Suppressor macrophage treated with lipopolysaccharide for 1 hour (primary cell): ENCODE measurements around the gene FAM171A1.
"Not testable (repeated sequence)": the region's sequence is repeated elsewhere in the genome, so short reads cannot be mapped to it uniquely, and the experiment has no call there.

Experiments
- DNase-seq, 3 donors: peaks; one replicate each; pipeline ENCODE4 v3.0.0-alpha.2; 2020 to 2022

FAM171A1 gene

DNA sequence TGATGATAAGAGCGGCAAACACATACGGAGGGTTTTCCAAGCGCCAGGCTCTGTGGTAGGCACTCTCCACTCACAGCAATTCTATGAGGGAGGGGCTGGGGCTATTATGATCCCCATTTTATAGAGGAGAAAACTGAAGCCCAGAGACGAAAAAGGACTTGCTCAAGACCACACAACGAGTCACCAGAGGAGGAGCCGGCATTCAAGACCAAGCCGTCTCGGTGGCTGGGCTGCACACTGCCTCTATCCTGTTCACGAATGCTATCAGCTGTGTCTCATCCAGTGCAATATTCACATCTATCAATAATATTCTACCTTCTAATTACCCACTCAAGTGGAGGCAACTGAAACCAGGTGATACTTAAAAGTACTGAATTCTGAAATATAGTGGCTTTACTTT is 134.7 kb downstream of the FAM171A1 start:
- no peak for DNase-seq

DNA sequence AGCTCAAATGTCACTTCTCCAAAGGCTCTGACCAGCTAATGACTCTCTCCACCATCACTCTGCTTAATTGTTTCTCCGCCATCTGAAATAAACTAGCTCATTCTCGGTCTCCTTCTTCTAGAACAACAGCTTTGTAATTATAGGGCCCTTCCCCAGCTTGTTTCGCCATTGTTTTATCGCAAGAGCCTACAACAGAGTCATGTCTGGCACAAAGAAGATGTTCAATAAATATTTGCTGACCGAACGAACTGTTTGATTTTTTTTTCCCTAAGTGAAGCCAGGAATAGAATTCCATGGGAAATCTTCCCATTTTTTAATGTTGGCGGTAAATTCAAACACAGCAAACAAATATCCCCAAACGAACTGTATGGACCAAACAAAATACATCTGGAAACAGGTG is 138.8 kb downstream of the FAM171A1 start:
- no peak for DNase-seq

- DNase-seq = no peak
These were observed 139.7 kb downstream of the FAM171A1 start for GRCh38 chr10:15231426-15231825.

- DNase-seq = no peak
These were observed 140.8 kb downstream of the FAM171A1 start for GRCh38 chr10:15230257-15230656.

GRCh38 chr10:15229268-15229667 is 141.8 kb downstream of the FAM171A1 start:
- no peak for DNase-seq

- no peak for DNase-seq
These were observed 142.7 kb downstream of the FAM171A1 start for GRCh38 chr10:15228426-15228825.

DNA sequence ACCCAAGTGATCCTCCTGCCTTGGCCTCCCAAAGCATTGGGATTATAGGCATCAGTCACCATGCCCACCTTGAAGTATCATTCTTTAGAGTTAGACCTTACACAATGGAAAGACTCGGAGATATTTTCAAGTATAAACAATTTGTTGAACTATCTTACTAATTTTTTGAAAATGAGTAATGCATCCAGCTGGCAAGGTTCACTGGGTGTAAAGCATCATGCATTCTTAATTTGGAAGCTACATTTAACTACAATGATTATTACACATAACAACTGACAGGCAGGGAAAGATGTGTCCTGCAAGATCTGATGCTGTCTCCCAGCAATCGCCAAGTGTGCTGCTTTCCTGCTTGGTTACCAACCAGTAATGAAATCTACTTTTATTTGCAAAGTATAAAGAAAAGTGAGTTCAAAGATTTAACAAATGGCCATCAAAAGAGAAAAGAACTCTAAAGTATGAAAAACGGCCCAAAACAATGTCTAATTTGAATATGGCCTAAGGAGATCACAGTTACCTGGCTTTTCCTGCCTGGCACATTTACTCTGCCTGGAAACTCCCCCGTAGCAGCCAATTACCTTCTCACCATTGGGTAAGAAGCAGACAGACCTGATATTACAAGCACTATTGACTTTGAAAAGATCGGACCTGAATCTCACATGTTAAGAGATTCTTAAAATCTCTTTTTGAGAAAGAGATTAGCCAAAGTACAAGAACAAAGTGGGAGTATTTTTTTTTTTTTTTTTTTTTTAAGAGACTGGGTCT is 143.3 kb downstream of the FAM171A1 start:
- DNase-seq = no peak

DNA sequence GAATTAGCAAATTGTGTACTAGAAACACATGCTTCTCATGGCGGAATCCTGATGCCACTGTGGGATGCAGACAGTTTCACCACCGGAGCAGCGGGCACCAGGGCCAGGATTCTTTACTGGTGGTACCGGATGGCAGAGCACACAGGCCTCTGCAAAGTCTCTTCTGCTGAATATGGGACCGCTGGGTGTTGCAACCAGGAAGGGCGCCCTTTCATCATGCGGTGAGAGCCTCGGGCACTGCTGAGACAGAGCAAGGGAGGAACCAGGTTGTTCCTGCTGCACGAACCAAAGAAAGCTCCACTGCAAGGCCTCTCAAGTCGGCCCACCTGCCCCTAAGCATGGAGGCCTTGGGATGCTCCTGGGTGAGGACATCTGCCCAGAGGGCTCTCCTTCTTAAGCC is 145.6 kb downstream of the FAM171A1 start:
- DNase-seq = no peak

DNA sequence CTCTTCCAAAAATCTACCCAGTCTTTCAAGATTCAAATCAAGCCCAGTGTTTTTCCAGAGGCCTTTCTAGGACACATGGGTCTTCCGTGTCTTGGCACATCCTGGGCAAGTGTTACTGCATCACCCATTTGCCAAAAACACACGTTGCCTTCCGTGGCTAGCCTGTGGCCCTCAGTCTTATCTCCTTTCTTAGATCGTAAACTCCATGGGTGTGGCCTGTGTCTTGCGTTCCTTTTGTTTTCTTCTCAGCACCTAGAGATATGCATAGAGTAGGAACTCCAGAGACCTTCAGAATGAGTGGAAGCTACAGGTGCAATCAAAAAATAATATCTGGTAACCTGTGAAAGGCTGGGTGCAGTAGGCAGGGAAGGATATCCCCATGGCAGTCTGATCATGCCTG is 146.1 kb downstream of the FAM171A1 start:
- no peak for DNase-seq

DNA sequence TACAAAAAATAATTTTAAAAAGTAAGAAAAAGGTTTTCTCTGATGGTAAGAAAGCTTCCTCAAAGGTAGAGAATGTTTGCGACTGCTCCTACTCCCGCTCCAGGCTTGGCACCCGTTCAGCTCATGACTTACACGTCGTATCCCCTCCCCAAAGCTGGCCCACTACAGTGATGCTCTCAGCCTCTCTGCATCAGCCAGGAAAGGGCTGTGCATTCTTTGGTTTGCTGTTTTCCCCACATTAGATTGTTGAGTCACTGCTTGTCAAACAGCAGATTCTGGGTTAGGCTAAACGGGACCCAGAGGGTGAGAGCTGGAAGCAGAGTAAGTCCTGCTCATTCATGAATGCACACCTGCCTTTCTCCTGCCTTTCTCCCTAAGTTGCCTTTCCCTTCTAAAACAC is 147.9 kb downstream of the FAM171A1 start:
- DNase-seq = no peak

DNA sequence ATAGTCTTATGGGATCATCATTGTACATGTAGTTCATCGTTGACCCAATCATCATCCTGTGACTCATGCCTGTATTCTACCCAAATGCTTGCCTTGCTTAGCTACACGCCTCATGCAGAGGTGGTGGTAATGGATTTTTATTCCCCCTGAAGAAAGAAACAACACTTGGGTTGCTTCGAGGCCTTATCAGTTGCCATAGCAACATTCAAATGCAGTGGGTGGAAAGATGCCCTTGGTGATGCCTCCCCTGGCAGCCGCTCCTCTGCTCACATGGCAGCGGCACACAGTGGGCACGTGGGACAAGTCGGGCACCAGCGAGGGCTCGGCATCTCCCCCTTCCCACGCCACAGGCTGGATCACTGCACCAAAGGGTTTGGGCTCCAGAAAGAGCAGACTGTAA is 148.6 kb downstream of the FAM171A1 start:
- no peak for DNase-seq

GRCh38 chr10:15220445-15220844 is 150.6 kb downstream of the FAM171A1 start:
- no peak for DNase-seq

GRCh38 chr10:15216700-15217099 is 154.4 kb downstream of the FAM171A1 start:
- no peak for DNase-seq

GRCh38 chr10:15214237-15214636 is 156.9 kb downstream of the FAM171A1 start:
- DNase-seq = no peak

- DNase-seq = no peak
These were observed 157.6 kb downstream of the FAM171A1 start for GRCh38 chr10:15213461-15213861.

- no peak for DNase-seq
These were observed 159.6 kb downstream of the FAM171A1 start for GRCh38 chr10:15211464-15211979.

GRCh38 chr10:15210521-15210920 is 160.6 kb downstream of the FAM171A1 start:
- DNase-seq = no peak

- DNase-seq = peak; percentile 68 to 91 (median 81)
These were observed 161.1 kb downstream of the FAM171A1 start for GRCh38 chr10:15209827-15210509.

- DNase-seq = peak in 1 of 3 donors; percentile 17
These were observed 162.9 kb downstream of the FAM171A1 start for GRCh38 chr10:15208221-15208620.

GRCh38 chr10:15207410-15207809 is 163.7 kb downstream of the FAM171A1 start:
- DNase-seq = not testable (repeated sequence)

- DNase-seq = no peak
These were observed 168.4 kb downstream of the FAM171A1 start for GRCh38 chr10:15202639-15203038.

- DNase-seq = not testable (repeated sequence)
These were observed 168.8 kb downstream of the FAM171A1 start for GRCh38 chr10:15202301-15202621.

DNA sequence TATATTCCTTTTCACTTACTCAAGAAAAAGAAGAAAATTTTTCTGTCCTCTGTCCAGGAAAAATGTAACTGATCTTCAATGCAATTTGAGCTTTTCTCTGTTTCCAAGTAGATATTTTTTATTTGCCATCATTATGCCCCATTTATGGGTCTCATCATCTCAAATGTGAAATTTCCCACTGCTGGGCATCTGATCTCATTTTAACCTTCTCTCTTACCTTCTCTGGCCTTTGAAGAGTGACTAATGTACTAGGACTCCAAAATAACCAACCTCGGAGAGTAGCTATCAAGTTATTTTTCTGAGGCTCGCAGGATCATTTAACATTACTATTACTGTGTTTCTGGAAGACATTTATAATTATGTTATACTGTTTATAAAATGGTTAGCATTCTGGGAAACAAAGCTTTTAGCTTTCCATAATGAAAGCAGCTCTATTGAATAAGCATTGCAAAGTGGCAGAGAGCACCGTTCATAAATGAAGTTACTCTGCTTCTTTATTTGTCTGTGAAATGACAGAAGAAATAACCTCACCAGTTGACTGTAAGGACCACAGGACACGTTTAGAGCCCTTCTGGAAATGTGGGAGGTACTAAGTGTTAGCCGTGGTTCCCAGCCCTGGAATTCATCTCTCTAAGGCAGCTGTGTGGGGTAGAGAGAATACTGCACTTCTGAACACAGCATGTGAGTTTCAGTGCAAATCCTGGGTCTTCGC is 169.3 kb downstream of the FAM171A1 start:
- no peak for DNase-seq

DNA sequence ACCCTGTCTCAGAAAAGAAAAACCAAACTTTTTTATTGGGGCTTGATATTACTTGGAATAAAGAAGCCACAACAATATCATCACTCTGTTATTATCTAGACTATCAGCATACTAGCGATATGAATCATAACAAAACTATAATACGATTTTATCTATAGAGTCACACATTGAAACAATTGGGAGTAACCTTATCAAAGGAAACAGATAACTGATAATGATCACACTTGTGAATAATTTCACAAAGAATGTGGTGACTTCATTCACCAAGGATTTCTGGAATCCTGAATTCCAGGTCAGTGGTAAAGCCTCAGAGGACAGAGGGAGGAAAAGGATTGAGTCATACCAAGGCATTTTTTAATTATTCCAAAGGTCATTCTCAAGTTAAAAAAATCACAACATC is 170.5 kb downstream of the FAM171A1 start:
- no peak for DNase-seq
